GM23338 (cell line): ENCODE measurements around the gene NDFIP1. TPM values are rescaled to one million over a fixed set of nuclear protein-coding genes. Genes with fewer than 3 reads are reported as not detected.

ENCODE experiments used
- ATAC-seq: fragments of 200-7000 bp; cut with Tn5 transposase; 3 replicates; pipeline ENCODE4 v1.9.1; 2020
- DNase-seq: peaks from one replicate; pipeline ENCODE4 v3.0.0-alpha.2; 2015; ENCODE audit warnings: low spot score
- H2AFZ ChIP-seq: fragments of 200-600 bp; sonication (generic); 2 replicates; pipeline ENCODE4 v1.8.0; 2016; ENCODE audit warnings: antibody characterized with exemption, mild to moderate bottlenecking, moderate library complexity
- H3F3A ChIP-seq: fragments of 200-600 bp; sonication (generic); replicated peaks from 2 replicates; pipeline ENCODE4 v1.8.0; 2017; ENCODE audit warnings: antibody characterized with exemption, mixed run types, low read depth
- H3K27ac ChIP-seq: fragments of 200-600 bp; sonication (generic); 2 replicates; pipeline ENCODE4 v1.6.1; 2016; ENCODE audit warnings: low read depth
- H3K27me3 ChIP-seq: fragments of 200-600 bp; sonication (generic); 2 replicates; pipeline ENCODE4 v1.8.0; 2016; ENCODE audit warnings: mild to moderate bottlenecking, mixed run types, moderate library complexity; ENCODE audit not compliant: insufficient read depth
- H3K36me3 ChIP-seq: fragments of 200-600 bp; sonication (generic); 2 replicates; pipeline ENCODE4 v1.8.0; 2016; ENCODE audit warnings: mild to moderate bottlenecking; ENCODE audit not compliant: insufficient read depth
- H3K4me1 ChIP-seq: fragments of 200-600 bp; sonication (generic); 2 replicates; pipeline ENCODE4 v1.8.0; 2016; ENCODE audit warnings: mild to moderate bottlenecking, moderate library complexity; ENCODE audit not compliant: insufficient read depth
- H3K4me2 ChIP-seq: fragments of 200-600 bp; sonication (generic); 2 replicates; pipeline ENCODE4 v1.7.1; 2017; ENCODE audit warnings: mixed run types
- H3K4me3 ChIP-seq: fragments of 200-600 bp; sonication (generic); 2 replicates; pipeline ENCODE4 v1.6.1; 2016; ENCODE audit warnings: mixed run types
- H3K79me2 ChIP-seq: fragments of 200-600 bp; sonication (generic); replicated peaks from 2 replicates; pipeline ENCODE4 v1.8.0; 2017; ENCODE audit warnings: mild to moderate bottlenecking; ENCODE audit not compliant: insufficient read depth
- H3K9me2 ChIP-seq: fragments of 200-600 bp; sonication (generic); 2 replicates; pipeline ENCODE4 v1.8.0; 2017; ENCODE audit not compliant: insufficient read depth
- H4K20me1 ChIP-seq: fragments of 200-600 bp; sonication (generic); replicated peaks from 2 replicates; pipeline ENCODE4 v1.8.0; 2017; ENCODE audit warnings: mild to moderate bottlenecking; ENCODE audit not compliant: insufficient read depth
- H3K27ac Mint-ChIP-seq: 2 replicates; pipeline ENCODE4 v1.8.0; 2020; ENCODE audit warnings: inconsistent platforms, mild to moderate bottlenecking, moderate library complexity, mixed read lengths
- H3K27me3 Mint-ChIP-seq: 3 replicates; pipeline ENCODE4 v1.8.0; 2022; ENCODE audit warnings: low read depth, mild to moderate bottlenecking, moderate library complexity, mixed read lengths, inconsistent platforms; ENCODE audit not compliant: insufficient read depth, poor library complexity
- H3K36me3 Mint-ChIP-seq: 3 replicates; pipeline ENCODE4 v1.8.0; 2021; ENCODE audit warnings: low read depth, mild to moderate bottlenecking, inconsistent platforms, moderate library complexity, mixed read lengths
- H3K4me1 Mint-ChIP-seq: 3 replicates; pipeline ENCODE4 v1.8.0; 2020; ENCODE audit warnings: mild to moderate bottlenecking, inconsistent platforms, mixed read lengths
- H3K4me3 Mint-ChIP-seq: 3 replicates; pipeline ENCODE4 v1.8.0; 2021; ENCODE audit warnings: moderate library complexity, mild to moderate bottlenecking, inconsistent platforms, mixed read lengths
- H3K9me3 Mint-ChIP-seq: 3 replicates; pipeline ENCODE4 v1.8.0; 2020; ENCODE audit warnings: moderate library complexity, mild to moderate bottlenecking, inconsistent platforms, mixed read lengths
- CREB1 ChIP-seq: fragments of 250-450 bp; sonication (Bioruptor Pico); IDR thresholded peaks from 2 replicates; pipeline ENCODE4 v1.5.0; 2020; ENCODE audit warnings: low read depth, mild to moderate bottlenecking, moderate library complexity
- ETS1 ChIP-seq: IDR thresholded peaks from 2 replicates; pipeline ENCODE4 v1.6.1; 2016; ENCODE audit warnings: antibody characterized with exemption
- EZH2 ChIP-seq: fragments of 200-600 bp; sonication (generic); IDR thresholded peaks from one replicate; pipeline ENCODE4 v1.8.0; 2017; ENCODE audit warnings: antibody characterized with exemption, mild to moderate bottlenecking, low read depth; ENCODE audit not compliant: unreplicated experiment
- EZH2phosphoT487 ChIP-seq: fragments of 200-600 bp; sonication (generic); IDR thresholded peaks from one replicate; pipeline ENCODE4 v1.8.1; 2018; ENCODE audit warnings: antibody characterized with exemption; ENCODE audit not compliant: unreplicated experiment
- JUNB ChIP-seq: IDR thresholded peaks from one replicate; pipeline ENCODE4 v1.6.1; 2016; ENCODE audit warnings: antibody characterized with exemption; ENCODE audit not compliant: unreplicated experiment
- NANOG ChIP-seq: IDR thresholded peaks from 2 replicates; pipeline ENCODE4 v1.6.1; 2016; ENCODE audit warnings: antibody characterized with exemption, borderline replicate concordance
- POLR2AphosphoS5 ChIP-seq: IDR thresholded peaks from 2 replicates; pipeline ENCODE4 v1.6.1; 2016; ENCODE audit warnings: antibody characterized with exemption, low read depth
- STAT1 ChIP-seq: IDR thresholded peaks from one replicate; pipeline ENCODE4 v1.6.1; 2016; ENCODE audit warnings: antibody characterized with exemption; ENCODE audit not compliant: unreplicated experiment
- ZNF114 ChIP-seq: fragments of 250-450 bp; sonication (Bioruptor Pico); IDR thresholded peaks from 2 replicates; pipeline ENCODE4 v1.5.0; 2020; ENCODE audit warnings: mild to moderate bottlenecking, moderate library complexity
- ZNF331 ChIP-seq: fragments of 250-450 bp; sonication (Bioruptor Pico); IDR thresholded peaks from 2 replicates; pipeline ENCODE4 v1.5.0; 2020; ENCODE audit warnings: low read depth, mild to moderate bottlenecking, moderate library complexity
- polyA plus RNA-seq: library from polyadenylated mRNA; unstranded; fragments of >200 nt; fragmentation: Nextera tagmentation; extraction: Ambion mirVana; gene quantifications from 2 replicates; pipeline ENCODE4 v1.2.1, GENCODE V29; 2016
- total RNA-seq: library from RNA; depleted of rRNA; stranded (reverse); fragments of >200 nt; shearing (Covaris generic); gene quantifications from 2 replicates; pipeline ENCODE4 v1.2.3, GENCODE V29; 2014

Gene NDFIP1
- total and polyA plus RNA-seq, 2 experiments from 2014 or later, result 24.3 to 45.0 TPM

DNA sequence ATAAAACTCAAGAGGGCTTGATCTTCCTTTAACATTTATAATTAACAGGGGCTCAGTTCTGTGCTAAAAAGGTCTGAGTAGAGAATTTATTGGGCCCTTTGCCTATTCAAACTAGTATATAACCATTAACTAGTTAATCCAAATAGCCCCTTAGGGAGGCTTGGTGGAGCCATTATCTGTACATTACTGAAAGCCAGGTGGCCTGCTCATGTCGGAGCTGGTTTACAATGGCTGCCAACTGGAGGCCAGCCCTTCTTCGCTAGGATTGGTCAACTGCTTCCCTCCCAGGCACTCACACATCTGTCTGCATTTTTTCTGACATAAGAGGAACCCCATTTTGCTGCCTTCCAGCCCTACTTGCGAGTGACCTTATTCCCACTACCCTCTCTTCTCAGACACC lies 30.4 kb upstream of the NDFIP1 start:
- no peak overlapping the region for H3K27ac Mint-ChIP-seq

DNA sequence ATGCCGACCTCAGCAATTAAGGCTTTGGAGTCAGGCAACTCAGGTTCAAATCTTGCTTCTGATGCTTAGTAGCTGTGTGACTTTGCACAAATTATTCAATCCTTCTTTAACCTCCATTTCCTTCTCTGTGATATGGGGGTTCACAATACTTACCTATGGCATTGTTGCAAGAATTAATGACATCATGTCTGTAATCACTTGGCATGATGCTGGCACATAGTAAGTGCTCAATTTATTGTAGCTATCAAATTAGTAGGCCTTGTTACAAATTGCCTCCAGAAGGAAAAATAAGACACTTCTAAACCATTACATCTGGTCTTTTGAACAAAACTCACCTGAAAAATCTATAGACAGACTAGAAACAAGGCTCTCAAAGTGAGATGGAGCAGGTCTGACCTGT lies 29.9 kb upstream of the NDFIP1 start:
- no peaks in the 10 kb centered on the region for H3K79me2 ChIP-seq
- H3K27me3 Mint-ChIP-seq, result peaks cover 4% of the 10 kb centered on the region

More for the DNA sequence above, 30.4 kb upstream of the NDFIP1 start:
- H3K4me3 Mint-ChIP-seq, result no peak overlapping the region
- no peak overlapping the region for H2AFZ ChIP-seq
- DNase-seq (no peak), ATAC-seq (no peak)
- H3K36me3 ChIP-seq, result no peaks in the 10 kb centered on the region
- H3K27me3 ChIP-seq, result no peaks in the 10 kb centered on the region
- H3K9me3 Mint-ChIP-seq, result peaks cover 29% of the 10 kb centered on the region
- no peaks in the 10 kb centered on the region for H3K79me2 ChIP-seq
- no peaks in the 10 kb centered on the region for H3K9me2 ChIP-seq
- H4K20me1 ChIP-seq, result no peaks in the 10 kb centered on the region
- H3K4me3 ChIP-seq, result no peak overlapping the region
- no peak overlapping the region for H3K27ac ChIP-seq
- TF ChIP-seq JUNB (no peak), NANOG (no peak), ZNF114 (CRISPR knock-in tag) (no peak)
- peaks cover 11% of the 10 kb centered on the region for H3K4me1 Mint-ChIP-seq
- no peaks in the 10 kb centered on the region for H3F3A ChIP-seq
- H3K4me1 ChIP-seq, result peaks cover 10% of the 10 kb centered on the region; the same call in 1 of the 2 replicates
- H3K4me2 ChIP-seq, result no peak overlapping the region
- H3K27me3 Mint-ChIP-seq, result peaks cover 4% of the 10 kb centered on the region
- peaks cover 12% of the 10 kb centered on the region for H3K36me3 Mint-ChIP-seq

DNA sequence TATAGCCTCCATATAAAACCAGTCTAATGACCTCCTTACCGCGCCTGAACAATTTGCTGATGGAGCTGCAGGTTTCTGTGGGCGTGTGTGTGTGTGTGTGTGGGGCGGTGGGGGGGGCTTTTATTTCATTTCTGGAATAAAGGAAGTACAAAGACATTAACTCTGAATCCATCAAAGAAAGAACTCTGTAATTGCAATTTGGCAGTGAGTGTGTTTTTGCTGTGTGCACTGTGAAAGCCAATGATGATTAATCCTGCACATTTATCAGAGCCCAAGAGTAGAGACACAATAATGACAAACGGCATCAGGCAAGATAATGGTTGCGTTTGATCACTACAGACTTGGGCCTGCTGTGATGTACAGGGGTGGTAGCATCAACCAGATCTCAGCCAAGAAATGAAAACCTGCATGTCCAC lies 29.3 kb upstream of the NDFIP1 start:
- Histone ChIP-seq H2AFZ (no peak overlapping the region), H3K36me3 (no peaks in the 10 kb centered on the region), H3K79me2 (no peaks in the 10 kb centered on the region), H3F3A (no peaks in the 10 kb centered on the region), H3K27ac (no peak overlapping the region), H3K4me1 (peaks cover 10% of the 10 kb centered on the region; the same call in 1 of the 2 replicates), H3K27me3 (no peaks in the 10 kb centered on the region), H3K4me2 (no peak overlapping the region), H3K4me3 (no peak overlapping the region), H3K9me2 (no peaks in the 10 kb centered on the region), H4K20me1 (no peaks in the 10 kb centered on the region)
- H3K4me3 Mint-ChIP-seq, result no peak overlapping the region
- peaks cover 11% of the 10 kb centered on the region for H3K36me3 Mint-ChIP-seq
- no peak for ATAC-seq
- no peak for DNase-seq
- H3K4me1 Mint-ChIP-seq, result peaks cover 11% of the 10 kb centered on the region
- H3K27me3 Mint-ChIP-seq, result peaks cover 4% of the 10 kb centered on the region
- H3K27ac Mint-ChIP-seq, result no peak overlapping the region
- peaks cover 25% of the 10 kb centered on the region for H3K9me3 Mint-ChIP-seq
- TF ChIP-seq STAT1 (no peak), EZH2 (no peak), NANOG (no peak), ZNF331 (CRISPR knock-in tag) (no peak), EZH2phosphoT487 (no peak), JUNB (no peak), POLR2AphosphoS5 (no peak)

More for the DNA sequence above, 29.9 kb upstream of the NDFIP1 start:
- no peaks in the 10 kb centered on the region for H4K20me1 ChIP-seq
- no peaks in the 10 kb centered on the region for H3F3A ChIP-seq
- H3K4me1 ChIP-seq, result peaks cover 10% of the 10 kb centered on the region; the same call in 1 of the 2 replicates
- no peak for TF ChIP-seq ETS1
- TF ChIP-seq CREB1 (CRISPR knock-in tag), result no peak
- no peak overlapping the region for H3K27ac ChIP-seq
- DNase-seq (no peak), ATAC-seq (no peak)
- Mint-ChIP-seq H3K9me3 (peaks cover 29% of the 10 kb centered on the region), H3K27ac (no peak overlapping the region), H3K4me3 (no peak overlapping the region), H3K36me3 (peaks cover 12% of the 10 kb centered on the region), H3K4me1 (peaks cover 11% of the 10 kb centered on the region)
- no peaks in the 10 kb centered on the region for H3K27me3 ChIP-seq
- no peaks in the 10 kb centered on the region for H3K36me3 ChIP-seq
- no peak overlapping the region for H3K4me2 ChIP-seq
- no peak overlapping the region for H2AFZ ChIP-seq
- no peak overlapping the region for H3K4me3 ChIP-seq
- no peaks in the 10 kb centered on the region for H3K9me2 ChIP-seq
